ENCODE data around the gene METTL27.
"Not testable (repeated sequence)": the region's sequence is repeated elsewhere in the genome, so short reads cannot be mapped to it uniquely, and the experiment has no call there.

The METTL27 gene

DNA sequence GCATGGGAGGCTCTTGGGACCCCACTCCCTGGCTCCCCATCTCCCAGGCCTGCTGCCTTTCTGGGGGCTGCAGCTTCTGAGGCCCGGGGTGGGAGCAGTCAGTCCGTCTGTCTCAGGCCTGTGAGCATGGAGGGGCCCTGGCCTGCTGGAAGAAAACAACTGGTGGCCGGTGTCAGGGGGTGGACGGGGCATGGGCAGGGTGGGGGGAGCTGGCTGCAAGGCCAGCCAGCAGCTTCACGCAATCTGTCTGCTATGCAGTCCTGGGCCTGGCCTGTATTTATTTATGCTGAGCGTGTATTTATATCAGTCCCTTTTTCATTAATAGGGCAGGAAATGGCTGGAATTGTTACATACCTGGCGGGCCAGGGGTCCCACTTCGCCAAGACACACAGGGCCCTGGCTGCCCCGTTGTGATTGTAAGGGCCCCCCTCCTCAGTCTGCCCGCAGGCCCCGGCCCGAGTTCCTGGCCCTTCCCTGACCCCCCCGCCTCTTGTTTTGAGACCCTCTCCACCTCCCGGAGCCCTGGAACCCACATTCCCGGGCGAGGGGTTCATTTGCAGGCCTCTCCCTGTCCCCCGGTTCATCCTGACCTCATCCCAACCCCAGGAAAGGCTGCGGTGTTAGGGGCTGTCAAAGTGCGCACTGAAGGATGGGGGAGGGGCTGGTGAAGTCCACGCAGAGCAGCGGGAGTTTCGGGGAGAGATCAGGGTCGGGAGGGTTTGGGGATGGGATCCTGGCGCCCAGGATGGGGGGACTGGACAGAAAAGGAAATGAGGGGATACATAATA lies 26.9 kb upstream of the METTL27 start:
- DNase-seq (ENCODE audit: low read depth in 2 of 2), result no peak

DNA sequence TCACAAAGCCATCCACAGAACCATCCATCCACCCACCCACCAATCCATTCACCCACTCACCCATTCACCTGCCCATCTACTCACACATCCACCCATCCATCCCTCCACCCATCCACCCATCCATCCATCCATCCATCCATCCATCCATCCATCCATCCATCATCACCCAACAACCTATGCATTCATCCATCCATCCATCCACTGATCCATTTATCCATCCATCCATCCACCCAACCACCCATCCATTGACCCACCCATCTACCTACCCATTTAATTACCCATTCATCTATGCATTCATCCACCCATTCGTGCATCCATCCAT lies 24.1 kb upstream of the METTL27 start:
- no peak for DNase-seq (ENCODE audit: low read depth in 2 of 2)

DNA sequence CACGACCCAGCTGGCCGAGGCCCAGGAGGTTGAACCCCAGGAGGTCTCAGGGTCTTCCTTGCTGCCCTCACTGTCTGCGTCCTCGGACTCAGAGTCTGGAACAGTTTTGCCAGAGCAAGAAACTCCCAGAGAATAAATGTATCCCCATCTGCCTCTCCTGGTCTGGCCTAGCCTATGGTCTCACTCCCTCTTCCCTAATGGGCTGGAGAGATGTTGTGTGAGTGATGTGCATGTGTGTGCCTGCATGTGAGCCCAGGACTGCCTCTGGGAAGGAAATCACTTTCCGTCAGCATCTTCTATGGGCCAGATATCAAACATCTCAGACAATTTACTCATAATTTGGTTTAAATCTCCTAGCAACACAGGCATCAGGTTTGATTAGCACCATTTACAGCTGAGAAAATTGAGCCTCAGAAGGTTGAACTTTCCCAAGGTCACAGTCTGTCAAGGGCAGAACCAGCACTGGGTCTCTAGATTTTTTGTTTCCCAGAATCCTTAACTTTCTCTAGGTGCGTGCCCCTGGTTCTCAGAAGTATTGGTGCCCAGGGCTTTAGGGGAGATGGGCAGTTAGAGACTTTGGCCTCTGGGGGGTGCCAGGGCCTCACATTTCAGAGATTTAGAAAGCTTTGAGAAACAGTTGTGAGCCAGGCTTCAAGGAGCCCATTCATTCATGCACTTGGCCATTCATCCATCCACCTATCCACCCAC lies 23.6 kb upstream of the METTL27 start:
- DNase-seq (ENCODE audit: low read depth in 2 of 2), result no peak

DNA sequence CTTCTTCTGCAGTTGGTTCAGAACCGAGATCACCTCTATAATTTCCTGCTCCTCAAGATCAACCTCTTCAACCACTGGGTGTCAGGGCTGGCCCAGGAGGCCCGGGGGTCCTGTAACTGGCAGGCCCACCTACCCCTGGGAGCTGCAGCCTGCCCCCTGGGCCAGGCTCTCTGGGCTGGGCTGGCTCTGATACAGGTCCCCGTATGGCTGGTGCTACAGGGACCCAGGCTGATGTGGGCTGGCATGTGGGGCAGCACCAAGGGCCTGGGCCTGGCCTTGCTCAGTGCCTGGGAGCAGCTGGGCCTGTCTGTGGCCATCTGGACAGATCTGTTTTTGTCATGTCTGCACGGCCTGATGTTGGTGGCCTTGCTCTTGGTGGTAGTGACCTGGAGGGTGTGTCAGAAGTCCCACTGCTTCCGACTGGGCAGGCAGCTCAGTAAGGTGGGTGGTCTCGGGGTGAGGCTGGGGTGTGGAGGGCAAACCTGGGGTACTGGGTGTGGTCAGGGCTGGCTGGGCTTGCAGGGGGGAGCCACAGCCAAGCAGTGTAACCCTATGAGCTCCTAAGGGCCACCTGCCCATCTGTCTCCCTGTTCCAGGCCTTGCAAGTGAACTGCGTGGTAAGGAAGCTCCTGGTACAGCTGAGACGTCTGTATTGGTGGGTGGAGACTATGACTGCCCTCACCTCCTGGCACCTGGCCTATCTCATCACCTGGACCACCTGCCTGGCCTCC lies 22.8 kb upstream of the METTL27 start:
- DNase-seq (ENCODE audit: low read depth in 2 of 2), result no peak

DNA sequence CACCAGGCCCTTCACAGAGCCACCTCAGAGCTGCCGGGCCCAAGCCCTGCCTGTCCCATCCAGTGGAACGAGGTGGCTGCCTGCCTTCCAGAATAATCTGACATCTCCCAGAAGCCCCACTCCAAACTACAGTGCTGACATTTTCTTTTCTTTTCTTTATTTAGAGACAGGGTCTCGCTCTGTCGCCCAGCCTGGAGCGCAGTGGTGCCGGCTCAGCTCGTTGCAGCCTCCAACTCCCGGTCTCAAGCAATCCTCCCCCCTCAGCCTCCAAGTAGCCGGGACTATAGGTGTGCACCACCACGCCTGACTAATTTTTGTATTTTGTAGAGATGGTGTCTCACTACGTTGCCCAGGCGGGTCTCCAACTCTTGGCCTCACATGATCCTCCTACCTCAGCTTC lies 19.0 kb upstream of the METTL27 start:
- no peak for DNase-seq (ENCODE audit: low read depth in 2 of 2)

DNA sequence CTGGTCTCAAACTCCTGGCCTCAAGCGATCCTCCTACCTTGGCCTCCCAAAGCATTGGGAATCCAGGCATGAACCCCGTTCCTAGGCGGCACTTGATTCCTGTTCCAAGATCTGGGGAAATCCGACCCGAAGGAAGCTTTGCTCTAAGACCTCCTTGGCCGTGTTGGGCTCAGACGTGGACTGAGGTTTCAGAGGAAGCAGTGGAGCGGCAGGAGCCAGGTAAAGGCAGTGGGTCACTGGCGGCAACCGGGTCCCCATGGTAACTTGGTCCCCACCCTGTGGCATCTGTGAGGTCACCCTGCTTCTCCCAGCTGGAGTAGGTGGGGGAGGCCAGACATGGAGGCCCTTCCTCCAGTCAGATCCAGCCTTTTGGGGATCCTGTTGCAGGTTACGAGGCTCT lies 18.5 kb upstream of the METTL27 start, which contains the start of gene TMEM270:
TSS of gene TMEM270 (plus strand) at position 301 of the 400 bp plus-strand sequence. CDS start at position 337, 36 bp downstream.
- DNase-seq (ENCODE audit: low read depth in 2 of 2), result no peak

DNA sequence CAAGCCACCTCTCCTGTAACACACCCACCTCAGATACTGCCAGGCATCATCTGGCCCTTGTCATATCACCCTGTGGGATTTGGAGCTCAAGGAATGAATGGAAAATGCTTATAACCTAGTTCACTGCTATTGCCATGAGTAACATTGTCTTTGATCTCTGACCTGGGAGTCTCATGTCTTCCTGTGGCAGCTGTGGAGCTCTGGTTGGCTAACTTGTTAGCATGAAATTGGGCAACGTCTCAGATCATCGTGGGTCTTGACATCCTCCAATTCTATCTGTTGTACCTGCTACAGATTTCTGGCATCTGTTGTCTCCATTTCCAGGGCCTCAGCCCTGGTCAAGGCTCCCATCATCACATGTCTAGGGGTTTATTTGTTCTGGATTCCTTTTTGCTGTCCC lies 16.5 kb upstream of the METTL27 start:
- DNase-seq (ENCODE audit: low read depth in 2 of 2), result no peak

DNA sequence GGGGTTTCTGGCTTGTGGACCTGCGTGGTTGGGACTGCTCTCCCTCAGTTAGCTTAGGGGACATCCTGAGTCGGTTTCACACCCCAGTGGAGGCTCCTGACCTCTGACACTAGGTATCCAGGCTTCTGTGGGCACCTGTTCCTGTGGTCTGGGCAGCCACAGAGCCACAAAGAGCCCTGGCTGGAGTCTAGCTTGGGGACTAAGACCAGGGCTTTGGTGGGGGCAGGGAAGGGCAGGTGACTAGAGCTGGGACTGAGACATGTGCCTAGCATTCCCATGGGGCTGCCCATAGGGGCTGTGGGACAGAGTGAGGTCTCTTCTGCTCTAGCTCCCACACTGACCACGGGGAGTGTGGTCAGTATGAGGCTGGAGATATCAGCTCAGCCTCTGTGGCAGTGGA lies 14.6 kb upstream of the METTL27 start:
- no peak for DNase-seq (ENCODE audit: low read depth in 2 of 2)

DNA sequence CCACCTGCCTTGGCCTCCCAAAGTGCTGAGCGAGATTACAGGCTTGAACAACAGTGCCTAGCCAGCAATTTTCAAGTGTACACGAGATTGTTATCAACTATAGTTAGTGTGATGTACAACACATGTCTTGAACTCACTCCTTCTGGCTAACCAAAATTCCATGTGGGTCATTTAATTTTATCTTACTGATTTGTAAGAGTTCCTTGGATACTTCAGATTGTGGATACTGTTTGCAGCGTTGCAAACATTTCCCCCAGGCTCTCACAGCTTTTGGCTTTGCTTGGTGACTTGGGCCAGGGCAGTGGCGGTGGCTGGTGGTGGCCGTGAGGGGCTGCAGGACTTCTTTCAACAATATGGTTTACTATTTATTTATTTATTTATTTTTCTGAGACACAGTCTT lies 10.2 kb upstream of the METTL27 start:
- no peak for DNase-seq (ENCODE audit: low read depth in 2 of 2)

DNA sequence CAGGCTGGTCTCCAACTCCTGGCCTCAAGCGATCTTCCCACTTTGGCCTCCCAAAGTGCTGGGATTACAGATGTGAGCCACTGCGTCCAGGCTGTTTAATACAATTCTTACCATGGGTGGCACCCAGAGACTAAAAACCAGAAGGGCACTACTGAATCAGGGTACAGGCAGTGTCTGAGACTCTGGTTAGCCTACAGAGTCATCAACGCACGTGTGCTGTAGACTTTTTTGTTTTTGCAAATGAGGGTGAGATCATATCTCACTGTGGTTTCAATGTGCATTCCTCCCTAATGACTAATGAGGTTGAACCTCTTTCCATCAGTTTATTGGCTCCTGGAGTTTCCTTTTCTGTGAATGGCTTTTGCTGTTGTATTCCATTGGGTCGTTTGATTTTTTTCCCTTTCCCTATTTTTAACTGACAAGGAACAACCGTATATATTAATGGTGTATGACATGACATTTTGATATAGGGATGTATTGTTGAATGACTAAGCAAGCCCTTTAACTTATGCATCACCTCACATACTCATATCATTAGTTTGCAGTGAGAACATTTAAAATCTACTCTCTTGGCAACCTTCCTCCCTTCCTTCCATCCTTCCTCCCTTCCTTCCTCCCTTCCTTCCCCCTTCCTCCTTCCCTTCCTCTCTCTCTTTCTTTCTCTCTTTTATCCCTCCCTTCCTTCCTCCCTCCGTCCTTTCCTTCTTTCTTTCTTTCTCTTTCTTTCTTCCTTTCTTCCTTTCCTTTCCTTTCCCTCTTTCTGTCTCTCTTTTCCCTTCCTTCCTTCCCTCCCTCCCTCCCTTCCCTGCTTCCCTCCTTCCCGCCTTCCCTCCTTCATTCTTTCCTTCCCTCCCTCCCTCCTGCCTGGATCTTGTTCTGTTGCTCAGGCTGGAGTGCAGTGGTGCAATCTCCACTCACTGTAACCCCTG lies 9.4 kb upstream of the METTL27 start:
- peak; percentile 96 to 97 for DNase-seq (ENCODE audit: low read depth in 2 of 2)

DNA sequence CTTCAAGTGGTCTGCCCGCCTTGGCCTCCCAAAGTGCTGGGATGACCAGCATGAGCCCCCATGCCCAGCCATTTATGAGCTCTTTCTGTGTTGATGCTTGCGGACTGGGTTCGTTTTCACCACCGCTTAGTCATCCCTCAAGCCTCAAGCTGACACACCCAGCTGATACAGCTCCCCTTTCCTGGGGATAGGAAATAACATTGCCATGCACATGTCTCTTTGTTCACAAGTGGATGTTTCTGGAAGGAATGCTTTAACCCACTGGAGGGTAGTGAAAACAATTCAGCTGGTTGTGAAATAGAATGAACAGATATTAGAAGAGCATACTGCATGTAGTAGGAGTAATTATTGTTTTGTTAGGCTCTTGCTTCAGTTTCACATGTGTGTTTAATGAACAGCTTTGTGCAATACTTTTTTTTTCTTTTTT lies 8.5 kb upstream of the METTL27 start:
- DNase-seq (ENCODE audit: low read depth in 2 of 2), result peak; percentile 97

DNA sequence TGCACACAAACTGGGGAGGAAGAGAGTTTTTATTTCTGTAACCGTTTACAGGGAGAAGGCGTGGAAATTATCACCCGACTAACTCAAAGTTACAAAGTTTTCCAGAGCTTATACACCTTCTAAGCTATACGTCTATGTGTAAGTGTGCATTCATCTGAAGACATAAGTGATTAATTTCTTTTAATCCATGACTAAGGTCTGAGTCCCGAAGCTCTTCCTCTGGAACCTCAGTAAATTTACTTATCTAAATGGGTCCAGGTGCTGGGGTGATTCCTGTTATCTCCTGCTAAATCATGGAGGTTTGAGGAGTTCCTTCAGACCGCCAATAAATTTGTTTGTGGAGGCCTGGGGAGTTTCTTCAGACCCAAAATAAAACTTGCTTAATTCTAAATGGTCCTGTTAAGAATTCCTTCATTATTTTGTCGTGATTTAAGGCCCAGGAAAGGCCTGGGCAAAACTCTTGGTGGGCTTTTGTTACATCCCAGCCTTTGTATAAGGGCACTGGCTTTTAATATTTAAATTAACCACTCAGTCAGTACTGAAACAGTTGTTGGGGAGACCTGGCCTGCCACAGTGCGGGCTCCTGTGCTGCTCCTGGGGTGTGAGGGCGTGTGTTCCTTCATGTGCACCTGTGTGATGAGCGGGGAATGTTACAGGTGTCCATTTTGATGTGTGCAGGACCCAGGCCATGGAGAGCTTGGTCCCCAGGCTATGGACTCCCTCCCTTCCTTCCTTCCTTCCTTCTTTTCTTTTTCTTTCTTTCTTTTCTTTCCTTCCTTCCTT lies 5.8 kb upstream of the METTL27 start:
- no peak for DNase-seq (ENCODE audit: low read depth in 2 of 2)

DNA sequence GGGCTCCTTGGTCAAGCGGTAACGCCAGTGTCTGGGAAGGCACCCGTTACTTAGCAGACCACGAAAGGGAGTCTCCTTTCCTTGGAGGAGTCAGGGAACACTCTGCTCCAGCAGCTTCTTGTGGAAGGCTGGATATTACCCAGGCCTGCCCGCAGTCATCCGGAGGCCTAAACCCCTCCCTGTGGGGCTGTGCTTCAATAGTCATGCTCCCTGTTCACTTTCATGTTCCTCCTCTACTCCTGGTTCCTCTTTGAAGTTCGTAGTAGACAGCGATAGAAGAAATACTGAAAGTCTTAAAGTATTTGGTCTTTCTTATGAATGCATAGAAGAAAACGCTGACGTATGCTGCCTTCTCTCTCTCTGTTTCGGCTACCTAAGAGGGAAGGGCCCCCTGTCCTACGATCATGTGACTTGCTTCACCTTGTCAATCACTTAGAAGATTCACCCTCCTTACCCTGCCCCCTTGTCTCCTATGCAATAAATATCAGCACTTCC lies 3.4 kb upstream of the METTL27 start:
- DNase-seq (ENCODE audit: low read depth in 2 of 2), result not testable (repeated sequence)

DNA sequence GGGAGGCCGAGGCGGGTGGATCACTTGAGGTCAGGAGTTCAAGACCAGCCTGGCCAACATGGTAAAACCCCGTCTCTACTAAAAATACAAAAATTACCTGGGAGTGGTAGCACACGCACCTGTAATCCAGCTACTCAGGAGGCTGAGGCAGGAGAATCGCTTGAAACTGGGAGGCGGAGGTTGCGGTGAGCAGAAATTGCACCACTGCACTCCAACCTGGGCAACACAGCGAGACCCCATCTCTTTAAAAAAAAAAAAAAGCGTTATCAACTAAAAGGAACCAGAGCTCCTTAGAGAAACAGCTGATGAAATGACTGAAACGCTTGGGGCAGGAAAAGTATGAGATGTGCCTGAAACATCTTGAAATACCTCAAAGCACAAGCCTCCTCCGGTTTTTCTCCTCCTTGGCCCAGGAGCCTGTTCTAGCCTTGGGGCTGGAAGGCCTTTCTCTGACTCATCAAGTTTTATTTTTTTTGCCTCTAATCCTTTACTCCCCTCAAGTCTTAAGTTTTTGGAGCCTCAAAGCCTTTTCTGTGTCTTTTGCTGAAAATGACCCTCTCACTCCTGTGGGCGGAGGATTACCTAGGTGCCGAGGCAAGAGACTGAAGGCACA lies 2.6 kb upstream of the METTL27 start:
- DNase-seq (ENCODE audit: low read depth in 2 of 2), result peak in 1 of 2 experiments; percentile 39

DNA sequence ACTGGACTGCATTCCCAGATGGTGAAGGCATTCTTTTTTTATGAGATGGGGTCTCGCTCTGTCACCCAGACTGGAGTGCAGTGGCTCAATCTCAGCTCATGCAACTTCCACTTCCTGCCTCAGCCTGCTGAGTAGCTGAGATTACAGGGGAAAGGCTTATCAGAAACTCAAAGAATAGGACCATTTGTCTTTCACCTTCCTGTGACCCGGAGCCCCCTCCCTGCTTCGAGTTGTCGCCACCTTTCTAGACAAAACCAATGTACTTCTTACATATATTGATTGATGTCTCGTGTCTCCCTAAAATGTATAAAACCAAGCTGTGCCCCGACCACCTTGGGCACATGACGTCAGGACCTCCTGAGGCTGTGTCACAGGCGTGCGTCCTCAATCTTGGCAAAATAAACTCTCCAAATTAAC lies 1.8 kb upstream of the METTL27 start:
- DNase-seq (ENCODE audit: low read depth in 2 of 2), result no peak

DNA sequence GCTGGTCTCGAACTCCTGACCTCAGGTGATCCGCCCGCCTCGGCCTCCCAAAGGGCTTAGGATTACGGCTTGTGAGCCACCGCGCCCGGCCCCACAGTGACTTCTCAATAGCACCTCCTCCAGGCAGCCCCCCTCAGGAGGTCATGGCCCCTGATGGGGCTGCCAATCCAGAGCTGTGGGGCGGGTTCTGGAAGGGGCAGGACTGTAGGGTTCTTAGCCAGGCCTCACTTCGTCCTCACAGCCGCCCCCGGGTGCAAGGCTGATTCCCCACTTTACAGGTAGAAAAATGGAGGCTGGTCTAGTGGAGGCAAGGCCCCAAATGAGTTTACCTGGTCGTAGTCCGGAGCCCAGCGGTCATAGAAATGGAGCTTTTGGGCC lies 638 bp downstream of the METTL27 start:
- no peak for DNase-seq (ENCODE audit: low read depth in 2 of 2)

DNA sequence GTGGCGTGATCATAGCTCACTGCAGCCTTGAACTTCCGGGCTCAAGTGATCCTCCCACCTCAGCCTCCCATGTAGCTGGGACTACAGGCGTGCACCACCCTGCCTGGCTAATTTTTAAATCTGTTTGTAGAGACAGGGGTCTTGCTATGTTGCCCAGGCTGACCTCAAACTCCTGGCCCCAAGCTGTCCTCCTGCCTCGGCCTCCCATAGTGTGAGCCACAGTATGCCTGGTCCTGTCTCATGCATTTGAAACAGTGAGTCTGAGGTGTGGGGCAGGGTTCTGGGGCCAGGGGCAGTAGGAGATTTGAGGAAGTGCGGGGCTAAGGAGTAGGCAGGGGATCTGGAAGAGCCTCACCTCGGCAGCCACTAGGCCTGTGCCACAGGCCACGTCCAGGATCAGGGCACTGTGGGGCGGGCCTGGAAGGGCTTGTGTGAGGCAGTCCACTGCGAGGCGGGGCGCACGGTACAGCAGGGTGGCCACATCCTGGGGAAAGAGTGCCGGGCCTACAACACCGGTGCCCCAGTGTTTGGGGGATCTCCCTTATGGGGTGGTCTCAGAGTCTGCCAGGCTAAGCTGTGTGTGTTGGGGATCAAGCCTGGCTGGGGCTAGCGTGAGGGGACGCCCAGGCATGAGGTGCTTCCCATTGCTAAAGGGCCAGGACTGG lies 1.5 kb downstream of the METTL27 start:
- no peak for DNase-seq (ENCODE audit: low read depth in 2 of 2)

DNA sequence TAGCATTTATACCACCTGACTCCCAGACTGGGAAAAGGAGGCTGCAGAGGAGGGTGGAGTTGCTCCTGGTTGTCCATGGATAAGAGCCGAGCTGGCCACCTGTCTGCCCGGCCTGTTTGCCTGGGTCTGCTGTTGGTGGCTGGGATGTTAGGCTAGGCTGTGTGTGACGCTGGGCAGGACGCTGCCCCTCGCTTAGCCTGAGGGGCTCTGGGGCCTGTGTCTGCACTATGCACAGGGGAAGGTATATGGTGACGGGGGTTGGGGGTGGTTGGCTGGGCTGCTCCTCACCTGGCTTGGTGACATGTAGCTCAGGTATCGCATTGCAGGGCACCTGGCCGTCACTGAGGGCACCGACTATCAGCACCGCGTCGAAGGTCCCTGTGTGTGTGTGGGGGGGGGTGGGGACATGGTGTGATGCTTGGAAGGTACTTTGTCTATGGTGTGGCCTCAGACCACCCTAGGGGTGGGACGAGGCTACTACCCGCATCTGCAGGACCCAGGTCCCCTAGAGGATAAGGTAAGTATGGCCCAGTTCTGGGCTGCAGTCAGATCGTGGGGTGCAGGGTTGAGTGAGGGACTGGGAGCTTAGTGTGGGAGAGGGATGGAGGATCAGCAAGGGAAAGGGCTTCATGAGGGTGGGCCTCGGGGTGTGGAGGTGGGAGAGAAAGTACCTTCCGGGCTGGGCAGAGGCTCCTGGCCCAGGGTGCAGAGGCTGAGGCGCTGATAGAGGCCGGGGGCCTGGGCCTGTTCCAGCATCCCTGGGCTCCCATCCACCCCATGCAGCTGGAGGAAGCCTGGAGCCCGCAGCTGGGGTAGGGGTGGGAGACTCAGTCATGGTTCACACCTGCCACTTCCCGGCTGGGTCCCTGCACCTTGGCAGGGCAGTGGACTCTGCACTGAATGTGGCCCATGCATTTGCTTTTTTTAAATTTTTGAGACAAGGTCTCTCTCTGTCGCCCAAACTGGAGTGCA lies 2.3 kb downstream of the METTL27 start:
- no peak for DNase-seq (ENCODE audit: low read depth in 2 of 2)
